Transverse colon (tissue), 4 donors: ENCODE data around the gene ZBTB20. TPM values are rescaled to one million over a fixed set of nuclear protein-coding genes. Genes with fewer than 3 reads are reported as not detected.

ENCODE experiments used
- DNase-seq: peaks from one replicate; pipeline ENCODE4 v3.0.0-alpha.2; 2019
- H3K27ac ChIP-seq, 4 donors: fragments of 200-600 bp; sonication (generic); 2 replicates each; pipeline ENCODE4 v1.5.1; 2016 to 2018; ENCODE audit warnings: inconsistent platforms in 4 of 4
- H3K27me3 ChIP-seq: fragments of 200-600 bp; sonication (generic); 2 replicates; pipeline ENCODE4 v1.5.1; 2017; ENCODE audit warnings: inconsistent platforms
- H3K36me3 ChIP-seq, 4 donors: fragments of 200-600 bp; sonication (generic); 2 replicates each; pipeline ENCODE4 v1.5.1; 2017 to 2019; ENCODE audit warnings: inconsistent platforms in 4 of 4
- H3K4me1 ChIP-seq, 4 donors: fragments of 200-600 bp; sonication (generic); 2 replicates each; pipeline ENCODE4 v1.5.1; 2017 to 2020; ENCODE audit warnings: inconsistent platforms in 4 of 4
- H3K4me3 ChIP-seq, 4 donors: fragments of 200-600 bp; sonication (generic); 1 replicate in 1 of 4; 2 replicates in 3 of 4; pipeline versions ENCODE4 v1.5.1 to v1.6.1; 2017 to 2019; ENCODE audit warnings: inconsistent platforms in 4 of 4
- H3K9me3 ChIP-seq, 2 donors: fragments of 200-600 bp; sonication (generic); 2 replicates each; pipeline ENCODE4 v1.5.1; 2017 to 2019; ENCODE audit warnings: inconsistent platforms in 2 of 2
- EP300 ChIP-seq: sonication (generic); formaldehyde crosslinking; IDR thresholded peaks from one replicate; pipeline ENCODE4 v1.6.1; 2017; ENCODE audit warnings: antibody characterized with exemption, low read depth
- POLR2A ChIP-seq: fragments of 450-650 bp; IDR thresholded peaks from one replicate; pipeline ENCODE4 v1.6.1; 2016; ENCODE audit warnings: antibody characterized with exemption, mild to moderate bottlenecking, moderate library complexity
- POLR2AphosphoS5 ChIP-seq, 3 donors: sonication (generic); formaldehyde crosslinking; IDR thresholded peaks; one replicate each; pipeline ENCODE4 v1.6.1; 2016; ENCODE audit warnings: antibody characterized with exemption in 3 of 3
- WGBS, 2 donors: methylation state at CpG; one replicate each; pipeline ENCODE4 v1.1.5; 2018; ENCODE audit warnings: low coverage in 1 of 2; 5-methylcytosine and 5-hydroxymethylcytosine counted together
- in situ Hi-C, 4 donors: fragments of 200-750 bp; cut with MboI; loops; one replicate each; pipeline versions ENCODE4 v1.15.0 to v1.15.1; 2017; ENCODE audit warnings: low sequenced_read_pairs in 3 of 4, low pct_ligation_motif_present in 1 of 4, low pct_unique_long_range_greater_than_20kb in 1 of 4
- intact Hi-C: fragments of 100-400 bp; cut with DNase I; formaldehyde crosslinking; loops from one replicate; pipeline ENCODE4 v1.15.1; 2023; ENCODE audit warnings: low total_unique reads
- total RNA-seq, 4 donors: library from RNA; depleted of rRNA; stranded (reverse); fragments of >200 nt; gene quantifications; one replicate each; pipeline ENCODE4 v1.1.0, GENCODE V29; 2016
- TF ChIP-seq, protein P1 (sequence below), 5 experiments: fragments of 200-600 bp in 3 of 5; fragments of 450-650 bp in 2 of 5; sonication (generic) in 3 of 5; IDR thresholded peaks; 1 replicate in 2 of 5; 2 replicates in 3 of 5; pipeline ENCODE4 v1.5.1; 2016 to 2017; ENCODE audit warnings: antibody characterized with exemption in 5 of 5, inconsistent platforms in 3 of 5, mild to moderate bottlenecking in 2 of 5, moderate library complexity in 1 of 5

ZBTB20 gene
- total RNA-seq, 4 donors from 2014 or later = 44.6 to 50.5 (median 46.4) TPM

DNA sequence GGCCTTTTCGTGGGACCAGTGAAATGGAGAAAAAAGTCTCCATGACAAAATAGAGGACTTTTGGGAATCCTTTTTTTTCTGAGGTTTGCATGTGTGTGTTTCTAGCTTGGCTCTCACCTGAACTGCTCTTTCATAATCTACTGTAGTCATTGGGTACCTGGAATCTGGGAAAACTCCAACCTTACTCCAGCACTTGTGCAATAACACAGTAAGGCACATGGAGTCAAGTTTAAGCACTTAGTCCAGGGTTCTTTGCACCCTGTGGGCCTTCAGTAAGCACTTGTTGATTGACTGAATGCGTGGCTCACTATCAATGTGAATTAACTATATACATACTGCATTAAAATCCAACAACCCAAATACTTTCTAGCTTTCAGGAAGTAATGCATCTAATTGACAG lies 299.5 kb downstream of the ZBTB20 start:
- H3K4me1 ChIP-seq = peaks cover 0 to 19% (median 7%) of the 10 kb centered on the region in 4 donors
- intact Hi-C loops (no loop called here), in situ Hi-C loops (loop anchor here in 3 of 4 donors (25.0 kb wide), 2 partner anchors 240 to 840 kb away; no protein-coding TSS in a partner anchor)
- H3K36me3 ChIP-seq = no peaks in the 10 kb centered on the region
- H3K4me3 ChIP-seq = no peak overlapping the region
- DNase-seq = no peak
- H3K27ac ChIP-seq = peak overlapping the region; percentile 16 to 31 (median 28)
- H3K27me3 ChIP-seq = no peaks in the 10 kb centered on the region
- H3K9me3 ChIP-seq = no peaks in the 10 kb centered on the region
- TF ChIP-seq POLR2AphosphoS5 (IDR thresholded peaks at IDR 0.05) = no peak
- TF ChIP-seq, protein P1, sequence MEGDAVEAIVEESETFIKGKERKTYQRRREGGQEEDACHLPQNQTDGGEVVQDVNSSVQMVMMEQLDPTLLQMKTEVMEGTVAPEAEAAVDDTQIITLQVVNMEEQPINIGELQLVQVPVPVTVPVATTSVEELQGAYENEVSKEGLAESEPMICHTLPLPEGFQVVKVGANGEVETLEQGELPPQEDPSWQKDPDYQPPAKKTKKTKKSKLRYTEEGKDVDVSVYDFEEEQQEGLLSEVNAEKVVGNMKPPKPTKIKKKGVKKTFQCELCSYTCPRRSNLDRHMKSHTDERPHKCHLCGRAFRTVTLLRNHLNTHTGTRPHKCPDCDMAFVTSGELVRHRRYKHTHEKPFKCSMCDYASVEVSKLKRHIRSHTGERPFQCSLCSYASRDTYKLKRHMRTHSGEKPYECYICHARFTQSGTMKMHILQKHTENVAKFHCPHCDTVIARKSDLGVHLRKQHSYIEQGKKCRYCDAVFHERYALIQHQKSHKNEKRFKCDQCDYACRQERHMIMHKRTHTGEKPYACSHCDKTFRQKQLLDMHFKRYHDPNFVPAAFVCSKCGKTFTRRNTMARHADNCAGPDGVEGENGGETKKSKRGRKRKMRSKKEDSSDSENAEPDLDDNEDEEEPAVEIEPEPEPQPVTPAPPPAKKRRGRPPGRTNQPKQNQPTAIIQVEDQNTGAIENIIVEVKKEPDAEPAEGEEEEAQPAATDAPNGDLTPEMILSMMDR (IDR thresholded peaks at IDR 0.05) = no peak
- no peak for TF ChIP-seq POLR2A
- no peak for TF ChIP-seq EP300
- WGBS, 2 donors = 68 to 100% methylated on average over 1 to 2 of the region's 2 CpGs

DNA sequence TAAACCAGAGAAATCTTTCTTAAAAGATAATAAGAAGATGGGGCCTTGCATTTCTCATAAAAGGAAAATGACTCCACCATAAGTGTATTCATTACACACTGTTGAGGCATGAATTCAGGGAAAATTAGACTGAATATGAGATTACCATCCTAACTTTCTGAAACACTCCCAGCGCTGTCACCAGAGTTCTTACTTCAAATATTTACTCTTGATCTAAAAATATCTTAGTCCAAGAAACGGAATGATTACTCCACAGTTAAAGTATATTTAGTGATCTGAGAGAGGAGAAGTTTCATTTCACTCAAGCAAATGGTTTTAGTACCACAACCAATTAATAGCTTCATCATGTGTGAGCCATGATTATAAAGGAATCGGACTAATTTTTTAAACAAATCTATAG lies 300.3 kb downstream of the ZBTB20 start:
- in situ Hi-C loops = loop anchor here in 3 of 4 donors (25.0 kb wide), 2 partner anchors 241 to 841 kb away; no protein-coding TSS in a partner anchor
- 45 to 60% methylated on average over 3 of the region's 3 CpGs for WGBS, 2 donors
- Histone ChIP-seq H3K9me3 (no peaks in the 10 kb centered on the region), H3K27ac (peak overlapping the region; percentile 19 to 42 (median 29)), H3K4me3 (no peak overlapping the region), H3K4me1 (peaks cover 0 to 19% (median 7%) of the 10 kb centered on the region in 4 donors), H3K36me3 (no peaks in the 10 kb centered on the region), H3K27me3 (no peaks in the 10 kb centered on the region)
- no peak for DNase-seq
- TF ChIP-seq EP300 = no peak
- no peak for TF ChIP-seq POLR2A
- TF ChIP-seq POLR2AphosphoS5 (IDR thresholded peaks at IDR 0.05) = no peak
- TF ChIP-seq, protein P1 (IDR thresholded peaks at IDR 0.05) = no peak
- intact Hi-C loops = no loop called here

DNA sequence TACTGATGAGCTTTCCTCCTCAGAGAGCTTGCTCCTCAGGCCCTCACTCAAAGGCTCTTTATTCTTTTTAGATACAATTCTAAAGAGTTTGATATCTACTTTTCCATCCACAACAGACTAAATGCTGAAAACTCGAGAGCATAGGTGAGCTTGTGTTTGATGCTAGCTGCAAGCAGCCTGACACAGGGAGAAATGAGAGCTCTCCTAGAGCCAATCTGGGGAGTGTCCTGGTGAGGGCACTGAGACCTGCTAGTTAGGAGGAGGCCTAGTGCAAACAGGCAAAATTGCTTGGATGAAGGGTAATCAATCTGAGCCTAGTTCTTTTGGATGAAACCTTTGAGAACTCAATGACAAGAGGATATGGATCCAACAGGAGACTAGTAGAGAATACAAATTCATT lies 300.8 kb downstream of the ZBTB20 start:
- no peak for TF ChIP-seq POLR2A
- no peak for TF ChIP-seq EP300
- TF ChIP-seq, protein P1 (IDR thresholded peaks at IDR 0.05) = no peak
- no peak for TF ChIP-seq POLR2AphosphoS5 (IDR thresholded peaks at IDR 0.05)
- intact Hi-C loops = no loop called here

DNA sequence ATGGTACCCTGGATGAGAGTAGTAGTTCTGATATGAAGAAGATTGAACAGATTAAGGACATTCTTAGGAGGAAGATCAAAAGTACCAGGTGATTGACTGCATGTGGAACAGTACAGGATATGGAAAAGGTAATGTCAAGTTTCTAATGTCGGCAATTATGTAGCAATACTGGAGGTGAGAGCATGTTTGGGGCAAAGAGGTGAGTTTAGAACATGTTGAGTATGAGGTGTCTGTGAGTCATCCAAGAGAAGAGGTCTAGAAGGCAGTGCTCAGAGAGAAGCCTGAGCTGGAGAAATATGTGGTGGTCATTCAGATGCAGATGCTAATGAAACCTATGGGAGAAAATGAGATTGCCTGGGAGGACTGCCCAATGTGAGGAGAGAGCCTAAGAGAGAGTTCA lies 305.6 kb downstream of the ZBTB20 start:
- no peaks in the 10 kb centered on the region for H3K36me3 ChIP-seq
- in situ Hi-C loops (loop anchor here in 3 of 4 donors (25.0 kb wide), 2 partner anchors 246 to 846 kb away; no protein-coding TSS in a partner anchor), intact Hi-C loops (no loop called here)
- no peak for TF ChIP-seq POLR2A
- no peak for TF ChIP-seq POLR2AphosphoS5 (IDR thresholded peaks at IDR 0.05)
- no peak for TF ChIP-seq EP300
- TF ChIP-seq, protein P1 (IDR thresholded peaks at IDR 0.05) = no peak
- no peak overlapping the region for H3K27ac ChIP-seq
- peaks cover 0 to 5% (median 2%) of the 10 kb centered on the region in 4 donors for H3K4me1 ChIP-seq
- no peaks in the 10 kb centered on the region for H3K27me3 ChIP-seq
- no peak for DNase-seq
- H3K4me3 ChIP-seq = no peak overlapping the region
- WGBS, 2 donors = 90 to 100% methylated on average over 1 of the region's 1 CpG
- no peaks in the 10 kb centered on the region for H3K9me3 ChIP-seq

More for the DNA sequence above, 300.8 kb downstream of the ZBTB20 start:
- WGBS, 2 donors = 67 to 89% methylated on average over 1 of the region's 1 CpG
- H3K27ac ChIP-seq = peak overlapping the region; percentile 19 to 42 (median 29)
- H3K27me3 ChIP-seq = no peaks in the 10 kb centered on the region
- DNase-seq = no peak
- H3K4me3 ChIP-seq = no peak overlapping the region
- no peaks in the 10 kb centered on the region for H3K36me3 ChIP-seq
- in situ Hi-C loops = loop anchor here in 3 of 4 donors (25.0 kb wide), 2 partner anchors 241 to 841 kb away; no protein-coding TSS in a partner anchor
- no peaks in the 10 kb centered on the region for H3K9me3 ChIP-seq
- H3K4me1 ChIP-seq = peaks cover 0 to 19% (median 7%) of the 10 kb centered on the region in 4 donors
